Activated naive CD4-positive, alpha-beta T cell treated with Interleukin-2 at 50 U/mL for 16 hours (primary cell): Measurements from ENCODE around the gene PLCB3.
"Not testable (repeated sequence)": the region's sequence is repeated elsewhere in the genome, so short reads cannot be mapped to it uniquely, and the experiment has no call there.

Source experiments
- DNase-seq: peaks from one replicate; pipeline ENCODE4 v3.0.0-alpha.2; 2020

The PLCB3 gene

GRCh38 chr11:64237484-64237951, 13.8 kb upstream of the PLCB3 start:
- no peak for DNase-seq

- no peak for DNase-seq
These were observed 13.3 kb upstream of the PLCB3 start for GRCh38 chr11:64238076-64238475.

GRCh38 chr11:64238999-64239398, 12.3 kb upstream of the PLCB3 start:
- no peak for DNase-seq

- DNase-seq = no peak
These were observed 11.5 kb upstream of the PLCB3 start for GRCh38 chr11:64239662-64240434.

GRCh38 chr11:64240435-64241240, 10.7 kb upstream of the PLCB3 start, which contains the start of gene FKBP2:
Gene FKBP2, plus strand, starts transcription at chr11:64241095. Its CDS starts 1,293 bp downstream, at chr11:64242388.
- DNase-seq = peak; percentile 98

GRCh38 chr11:64241241-64241490, 10.2 kb upstream of the PLCB3 start:
- DNase-seq = peak; percentile 100

GRCh38 chr11:64241491-64242374, 9.6 kb upstream of the PLCB3 start:
- DNase-seq = peak; percentile 17

GRCh38 chr11:64243236-64243854, 8.0 kb upstream of the PLCB3 start:
- DNase-seq = no peak

- DNase-seq = no peak
These were observed 7.2 kb upstream of the PLCB3 start for GRCh38 chr11:64244107-64244506.

GRCh38 chr11:64244966-64245365, 6.4 kb upstream of the PLCB3 start:
- no peak for DNase-seq

- DNase-seq = no peak
These were observed 5.9 kb upstream of the PLCB3 start for GRCh38 chr11:64245401-64245796.

GRCh38 chr11:64245797-64246620, 5.3 kb upstream of the PLCB3 start:
- DNase-seq = peak; percentile 84

GRCh38 chr11:64246621-64246870, 4.8 kb upstream of the PLCB3 start:
- DNase-seq = not testable (repeated sequence)

- peak; percentile 86 for DNase-seq
These were observed 4.2 kb upstream of the PLCB3 start, which contains the start of gene PPP1R14B for GRCh38 chr11:64246871-64247728. Gene PPP1R14B, minus strand, starts transcription at chr11:64246943. Its CDS starts 270 bp downstream, at chr11:64246673.

GRCh38 chr11:64247729-64248531, 3.4 kb upstream of the PLCB3 start:
- DNase-seq = no peak

GRCh38 chr11:64248578-64248977, 2.8 kb upstream of the PLCB3 start:
- DNase-seq = no peak

GRCh38 chr11:64249038-64249437, 2.3 kb upstream of the PLCB3 start:
- DNase-seq = no peak

GRCh38 chr11:64249563-64250414, 1.5 kb upstream of the PLCB3 start:
- DNase-seq = no peak

GRCh38 chr11:64250415-64251015, 815 bp upstream of the PLCB3 start:
- no peak for DNase-seq
